ENCODE measurements around the gene TSPAN18.

TSPAN18 gene

GRCh38 chr11:44711113-44711786 is 15.5 kb upstream of the TSPAN18 start:
- no peak for DNase-seq (ENCODE audit: low read depth)

- no peak for DNase-seq (ENCODE audit: low read depth)
These were observed 14.8 kb upstream of the TSPAN18 start for GRCh38 chr11:44711787-44712608.

GRCh38 chr11:44713022-44713421 is 13.7 kb upstream of the TSPAN18 start:
- no peak for DNase-seq (ENCODE audit: low read depth)

GRCh38 chr11:44716256-44716655 is 10.5 kb upstream of the TSPAN18 start:
- no peak for DNase-seq (ENCODE audit: low read depth)

GRCh38 chr11:44718057-44718456 is 8.7 kb upstream of the TSPAN18 start:
- DNase-seq (ENCODE audit: low read depth), result no peak

GRCh38 chr11:44718612-44719390 is 8.0 kb upstream of the TSPAN18 start:
- no peak for DNase-seq (ENCODE audit: low read depth)

GRCh38 chr11:44725016-44725685 is 1.6 kb upstream of the TSPAN18 start:
- DNase-seq (ENCODE audit: low read depth), result no peak

- DNase-seq (ENCODE audit: low read depth), result no peak
These were observed 942 bp upstream of the TSPAN18 start for GRCh38 chr11:44725757-44726282.

GRCh38 chr11:44727114-44727372 is 281 bp downstream of the TSPAN18 start:
- no peak for DNase-seq (ENCODE audit: low read depth)

- DNase-seq (ENCODE audit: low read depth), result peak; percentile 35
These were observed 868 bp downstream of the TSPAN18 start for GRCh38 chr11:44727373-44728287.

GRCh38 chr11:44728491-44728910 is 1.7 kb downstream of the TSPAN18 start:
- no peak for DNase-seq (ENCODE audit: low read depth)

GRCh38 chr11:44729063-44729462 is 2.3 kb downstream of the TSPAN18 start:
- no peak for DNase-seq (ENCODE audit: low read depth)

GRCh38 chr11:44729713-44730112 is 3.0 kb downstream of the TSPAN18 start:
- no peak for DNase-seq (ENCODE audit: low read depth)

GRCh38 chr11:44730775-44731174 is 4.0 kb downstream of the TSPAN18 start:
- no peak for DNase-seq (ENCODE audit: low read depth)

- DNase-seq (ENCODE audit: low read depth), result no peak
These were observed 5.1 kb downstream of the TSPAN18 start for GRCh38 chr11:44731685-44732430.

GRCh38 chr11:44732564-44732963 is 5.8 kb downstream of the TSPAN18 start:
- no peak for DNase-seq (ENCODE audit: low read depth)

GRCh38 chr11:44733877-44734276 is 7.1 kb downstream of the TSPAN18 start:
- DNase-seq (ENCODE audit: low read depth), result no peak

- DNase-seq (ENCODE audit: low read depth), result no peak
These were observed 8.2 kb downstream of the TSPAN18 start for GRCh38 chr11:44734843-44735381.

GRCh38 chr11:44736791-44737190 is 10.0 kb downstream of the TSPAN18 start:
- DNase-seq (ENCODE audit: low read depth), result no peak
